SK-N-MC (cell line): ENCODE measurements around the gene OGFOD3.

Experiments
- EZH2 ChIP-seq: fragments of 200-600 bp; sonication (generic); IDR thresholded peaks from one replicate; pipeline ENCODE4 v1.6.1; 2017; ENCODE audit warnings: antibody characterized with exemption
- POLR2AphosphoS5 ChIP-seq: IDR thresholded peaks from 2 replicates; pipeline ENCODE4 v1.6.1; 2012; ENCODE audit warnings: mild to moderate bottlenecking, low read depth, low read length, borderline replicate concordance

- TF ChIP-seq POLR2AphosphoS5 (no peak), EZH2 (no peak)
These were observed 29.5 kb downstream of the OGFOD3 start for GRCh38 chr17:82388922-82389283.
